HepG2 (cell line): ENCODE data around the gene FNDC4. TPM values are rescaled to one million over a fixed set of nuclear protein-coding genes. Genes with fewer than 3 reads are reported as not detected.

Experiments used
- AKAP8 ChIP-seq: sonication (generic); formaldehyde crosslinking; IDR thresholded peaks from 2 replicates; pipeline ENCODE4 v1.5.1; 2020; ENCODE audit warnings: mild to moderate bottlenecking, missing genetic modification reagents
- ARNT ChIP-seq: fragments of 450-650 bp; IDR thresholded peaks from 2 replicates; pipeline ENCODE4 v1.6.1; 2017
- CHD4 ChIP-seq: fragments of 200-600 bp; sonication (generic); IDR thresholded peaks from 2 replicates; pipeline ENCODE4 v1.7.0; 2017; ENCODE audit warnings: mild to moderate bottlenecking, low read length, borderline replicate concordance
- NR2C2 ChIP-seq: sonication (generic); formaldehyde crosslinking; IDR thresholded peaks from 2 replicates; pipeline ENCODE4 v1.4.0; 2020; ENCODE audit warnings: missing genetic modification reagents, mild to moderate bottlenecking, moderate library complexity, borderline replicate concordance
- PHB2 ChIP-seq: fragments of 450-650 bp; IDR thresholded peaks from 2 replicates; pipeline ENCODE4 v1.6.1; 2018; ENCODE audit not compliant: partially characterized antibody
- SRSF4 ChIP-seq: fragments of 200-400 bp; formaldehyde crosslinking; IDR thresholded peaks from one replicate; pipeline ENCODE4 v1.6.1; 2018; ENCODE audit warnings: mild to moderate bottlenecking, low read depth, low read length, moderate library complexity; ENCODE audit not compliant: poor library complexity, severe bottlenecking
- ZFP1 ChIP-seq: IDR thresholded peaks from 2 replicates; pipeline ENCODE4 v1.6.1; 2016
- ZFYVE20 ChIP-seq: sonication (generic); formaldehyde crosslinking; IDR thresholded peaks from 2 replicates; pipeline ENCODE4 v1.8.0; 2023; ENCODE audit warnings: low read depth, mild to moderate bottlenecking, moderate library complexity, missing genetic modification reagents, borderline replicate concordance
- ZKSCAN5 ChIP-seq: sonication (generic); formaldehyde crosslinking; IDR thresholded peaks from 2 replicates; pipeline ENCODE4 v1.5.1; 2020; ENCODE audit warnings: mild to moderate bottlenecking, missing genetic modification reagents
- ZMYM3 ChIP-seq: sonication (generic); formaldehyde crosslinking; IDR thresholded peaks from 2 replicates; pipeline ENCODE4 v1.5.1; 2020; ENCODE audit warnings: mild to moderate bottlenecking, missing genetic modification reagents
- ZNF501 ChIP-seq: sonication (generic); formaldehyde crosslinking; IDR thresholded peaks from 2 replicates; pipeline ENCODE4 v1.5.1; 2020; ENCODE audit warnings: mild to moderate bottlenecking, moderate library complexity, missing genetic modification reagents
- polyA plus RNA-seq, 8 experiments: library from polyadenylated mRNA; depleted of rRNA in 3 of 8; stranded (reverse) in 7 of 8; unstranded in 1 of 8; fragments of >200 nt; fragmentation: Illumina TruSeq in 4 of 8; extraction: Trizol in 4 of 8; gene quantifications; 2 replicates each; pipeline versions ENCODE4 v1.2.1 to v1.2.3, GENCODE V29; 2011 to 2016; ENCODE audit warnings: low read depth in 4 of 8, missing spikeins in 1 of 8, mixed read lengths in 1 of 8; ENCODE audit not compliant: insufficient read depth in 1 of 8
- total RNA-seq, 5 experiments: library from RNA; depleted of rRNA; stranded (reverse); fragments of >200 nt; fragmentation: Illumina TruSeq; extraction: Trizol; gene quantifications; 2 replicates each; pipeline ENCODE4 v1.2.3, GENCODE V29; 2016; ENCODE audit warnings: low read depth in 1 of 5
- TF ChIP-seq, protein P1 (sequence below): sonication (generic); formaldehyde crosslinking; IDR thresholded peaks from 2 replicates; pipeline ENCODE4 v1.4.0; 2020; ENCODE audit warnings: mild to moderate bottlenecking, missing genetic modification reagents
- TF ChIP-seq, protein P2 (sequence below): sonication (generic); formaldehyde crosslinking; IDR thresholded peaks from 2 replicates; pipeline ENCODE4 v1.4.0; 2020; ENCODE audit warnings: mild to moderate bottlenecking, missing genetic modification reagents
- TF ChIP-seq, protein P3 (sequence below): sonication (generic); formaldehyde crosslinking; IDR thresholded peaks from 2 replicates; pipeline ENCODE4 v1.8.1; 2023; ENCODE audit warnings: mild to moderate bottlenecking, missing genetic modification reagents

The FNDC4 gene
- total and polyA plus RNA-seq, 2 of the 13 experiments (the other 11 are each of a cell fraction or from before 2014, with no cell fraction given): 9.0 to 17.4 TPM

DNA sequence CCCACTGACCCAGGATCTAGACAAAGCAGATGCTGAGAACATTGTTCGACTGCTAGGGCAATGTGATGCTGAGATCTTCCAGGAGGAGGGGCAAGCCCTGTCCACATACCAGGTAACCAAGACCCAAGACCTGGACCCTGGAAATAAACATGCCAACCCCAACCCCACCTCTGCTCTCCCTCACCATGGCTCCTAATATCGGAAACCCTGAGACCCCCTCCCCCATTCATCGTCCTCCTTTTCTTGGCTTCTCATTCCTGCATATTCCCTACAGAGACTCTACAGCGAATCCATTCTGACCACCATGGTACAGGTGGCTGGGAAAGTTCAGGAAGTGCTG is 2.3 kb upstream of the FNDC4 start (continued):
- TF ChIP-seq, protein P1, sequence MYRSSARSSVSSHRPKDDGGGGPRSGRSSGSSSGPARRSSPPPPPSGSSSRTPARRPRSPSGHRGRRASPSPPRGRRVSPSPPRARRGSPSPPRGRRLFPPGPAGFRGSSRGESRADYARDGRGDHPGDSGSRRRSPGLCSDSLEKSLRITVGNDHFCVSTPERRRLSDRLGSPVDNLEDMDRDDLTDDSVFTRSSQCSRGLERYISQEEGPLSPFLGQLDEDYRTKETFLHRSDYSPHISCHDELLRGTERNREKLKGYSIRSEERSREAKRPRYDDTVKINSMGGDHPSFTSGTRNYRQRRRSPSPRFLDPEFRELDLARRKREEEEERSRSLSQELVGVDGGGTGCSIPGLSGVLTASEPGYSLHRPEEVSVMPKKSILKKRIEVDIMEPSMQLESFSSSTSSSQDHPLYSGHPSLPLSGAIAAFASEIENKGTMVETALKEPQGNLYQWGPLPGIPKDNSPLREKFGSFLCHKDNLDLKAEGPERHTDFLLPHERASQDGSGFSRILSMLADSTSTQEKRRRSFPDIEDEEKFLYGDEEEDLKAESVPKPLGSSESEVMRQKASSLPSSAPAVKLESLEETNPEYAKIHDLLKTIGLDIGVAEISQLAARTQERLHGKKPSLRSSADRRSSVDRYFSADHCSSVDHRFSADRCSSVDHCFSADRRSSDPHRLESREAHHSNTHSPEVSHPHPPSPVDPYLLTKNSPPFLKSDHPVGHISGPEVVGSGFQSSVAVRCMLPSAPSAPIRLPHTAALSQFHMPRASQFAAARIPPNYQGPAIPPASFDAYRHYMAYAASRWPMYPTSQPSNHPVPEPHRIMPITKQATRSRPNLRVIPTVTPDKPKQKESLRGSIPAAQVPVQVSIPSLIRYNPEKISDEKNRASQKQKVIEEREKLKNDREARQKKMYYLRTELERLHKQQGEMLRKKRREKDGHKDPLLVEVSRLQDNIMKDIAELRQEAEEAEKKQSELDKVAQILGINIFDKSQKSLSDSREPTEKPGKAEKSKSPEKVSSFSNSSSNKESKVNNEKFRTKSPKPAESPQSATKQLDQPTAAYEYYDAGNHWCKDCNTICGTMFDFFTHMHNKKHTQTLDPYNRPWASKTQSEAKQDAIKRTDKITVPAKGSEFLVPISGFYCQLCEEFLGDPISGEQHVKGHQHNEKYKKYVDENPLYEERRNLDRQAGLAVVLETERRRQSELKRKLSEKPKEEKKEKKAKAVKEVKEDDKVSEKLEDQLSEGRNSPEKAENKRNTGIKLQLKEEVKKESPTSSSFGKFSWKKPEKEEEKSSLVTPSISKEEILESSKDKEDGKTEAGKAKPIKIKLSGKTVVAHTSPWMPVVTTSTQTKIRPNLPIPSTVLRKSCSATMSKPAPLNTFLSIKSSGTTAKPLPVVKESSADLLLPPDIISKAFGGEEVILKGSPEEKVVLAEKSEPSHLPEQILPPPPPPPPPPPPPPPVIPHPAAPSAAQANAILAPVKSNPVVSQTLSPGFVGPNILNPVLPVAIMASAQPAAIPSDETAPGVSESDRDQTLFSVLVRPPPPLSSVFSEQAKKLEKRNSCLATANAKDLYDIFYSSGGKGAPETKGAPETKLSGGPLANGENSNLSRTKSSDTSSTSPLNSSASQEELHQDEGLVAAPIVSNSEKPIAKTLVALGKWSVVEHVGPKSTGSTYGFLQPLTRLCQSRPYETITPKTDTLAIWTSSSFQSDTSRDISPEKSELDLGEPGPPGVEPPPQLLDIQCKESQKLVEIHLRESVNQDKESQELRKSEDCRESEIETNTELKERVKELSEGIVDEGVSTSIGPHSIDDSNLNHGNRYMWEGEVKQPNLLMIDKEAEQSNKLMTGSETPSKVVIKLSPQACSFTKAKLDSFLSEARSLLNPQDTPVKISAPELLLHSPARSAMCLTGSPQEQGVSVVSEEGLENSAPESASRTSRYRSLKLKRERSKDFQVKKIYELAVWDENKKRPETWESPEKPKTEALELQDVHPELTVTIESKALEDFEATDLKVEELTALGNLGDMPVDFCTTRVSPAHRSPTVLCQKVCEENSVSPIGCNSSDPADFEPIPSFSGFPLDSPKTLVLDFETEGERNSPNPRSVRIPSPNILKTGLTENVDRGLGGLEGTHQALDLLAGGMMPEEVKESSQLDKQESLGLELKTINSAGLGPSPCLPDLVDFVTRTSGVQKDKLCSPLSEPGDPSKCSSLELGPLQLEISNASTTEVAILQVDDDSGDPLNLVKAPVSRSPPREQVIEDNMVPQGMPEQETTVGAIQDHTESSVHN (CRISPR knock-in tag): no peak
- no peak for TF ChIP-seq PHB2
- TF ChIP-seq ZNF501 (CRISPR knock-in tag): no peak
- 0 out of 2 replicates have a peak, but pooled peaks have one; percentile 15 for TF ChIP-seq NR2C2 (CRISPR knock-in tag)
- TF ChIP-seq, protein P2, sequence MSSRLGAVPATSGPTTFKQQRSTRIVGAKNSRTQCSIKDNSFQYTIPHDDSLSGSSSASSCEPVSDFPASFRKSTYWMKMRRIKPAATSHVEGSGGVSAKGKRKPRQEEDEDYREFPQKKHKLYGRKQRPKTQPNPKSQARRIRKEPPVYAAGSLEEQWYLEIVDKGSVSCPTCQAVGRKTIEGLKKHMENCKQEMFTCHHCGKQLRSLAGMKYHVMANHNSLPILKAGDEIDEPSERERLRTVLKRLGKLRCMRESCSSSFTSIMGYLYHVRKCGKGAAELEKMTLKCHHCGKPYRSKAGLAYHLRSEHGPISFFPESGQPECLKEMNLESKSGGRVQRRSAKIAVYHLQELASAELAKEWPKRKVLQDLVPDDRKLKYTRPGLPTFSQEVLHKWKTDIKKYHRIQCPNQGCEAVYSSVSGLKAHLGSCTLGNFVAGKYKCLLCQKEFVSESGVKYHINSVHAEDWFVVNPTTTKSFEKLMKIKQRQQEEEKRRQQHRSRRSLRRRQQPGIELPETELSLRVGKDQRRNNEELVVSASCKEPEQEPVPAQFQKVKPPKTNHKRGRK: no peak
- no peak for TF ChIP-seq SRSF4
- TF ChIP-seq ZKSCAN5: peak; percentile 44; the same call in 1 of the 2 replicates
- TF ChIP-seq CHD4: no peak
- TF ChIP-seq, protein P3, sequence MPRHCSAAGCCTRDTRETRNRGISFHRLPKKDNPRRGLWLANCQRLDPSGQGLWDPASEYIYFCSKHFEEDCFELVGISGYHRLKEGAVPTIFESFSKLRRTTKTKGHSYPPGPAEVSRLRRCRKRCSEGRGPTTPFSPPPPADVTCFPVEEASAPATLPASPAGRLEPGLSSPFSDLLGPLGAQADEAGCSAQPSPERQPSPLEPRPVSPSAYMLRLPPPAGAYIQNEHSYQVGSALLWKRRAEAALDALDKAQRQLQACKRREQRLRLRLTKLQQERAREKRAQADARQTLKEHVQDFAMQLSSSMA (CRISPR knock-in tag): no peak
- TF ChIP-seq AKAP8 (CRISPR knock-in tag): no peak
- no peak for TF ChIP-seq ZMYM3 (CRISPR knock-in tag)
- TF ChIP-seq ZFP1: no peak
- no peak for TF ChIP-seq ARNT
- no peak for TF ChIP-seq ZFYVE20 (CRISPR knock-in tag)
